Liver (tissue), 3 donors: ENCODE measurements around the gene EYA3.

Experiments
- RAD21 ChIP-seq, 2 donors: IDR thresholded peaks; 2 replicates each; pipeline ENCODE4 v1.6.1; 2016; ENCODE audit warnings: antibody characterized with exemption in 2 of 2, mild to moderate bottlenecking in 2 of 2
- TAF1 ChIP-seq: conservative IDR thresholded peaks from 2 replicates; pipeline ENCODE4 v1.6.1; 2016; ENCODE audit warnings: antibody characterized with exemption, mild to moderate bottlenecking
- TF ChIP-seq, protein P1 (sequence below): fragments of 150-350 bp; IDR thresholded peaks from 2 replicates; pipeline ENCODE4 v1.5.1; 2017; ENCODE audit warnings: improper control_type of control experiment, low read depth, low read length; ENCODE audit not compliant: missing input control
- donor health status: healthy.
- donor health status: healthy.

DNA sequence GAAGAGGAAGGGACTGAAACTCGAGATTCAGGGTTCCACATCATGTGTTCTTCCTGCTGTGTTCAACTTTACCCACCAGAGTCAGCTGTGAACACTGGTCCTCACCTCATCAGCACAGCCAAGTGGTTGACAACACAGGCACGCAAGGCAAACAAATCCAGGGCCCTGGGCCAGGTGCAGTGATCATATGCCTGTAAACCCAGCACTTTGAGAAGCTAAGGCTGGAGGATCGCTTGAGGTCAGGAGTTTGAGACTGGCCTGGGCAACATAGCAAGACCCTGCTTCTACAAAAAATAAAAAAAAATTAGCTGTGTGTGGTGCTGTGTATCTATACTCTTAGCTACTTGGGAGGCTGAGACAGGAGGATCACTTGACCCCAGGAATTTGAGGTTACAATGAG is 137.0 kb downstream of the EYA3 start:
- TF ChIP-seq, protein P1, sequence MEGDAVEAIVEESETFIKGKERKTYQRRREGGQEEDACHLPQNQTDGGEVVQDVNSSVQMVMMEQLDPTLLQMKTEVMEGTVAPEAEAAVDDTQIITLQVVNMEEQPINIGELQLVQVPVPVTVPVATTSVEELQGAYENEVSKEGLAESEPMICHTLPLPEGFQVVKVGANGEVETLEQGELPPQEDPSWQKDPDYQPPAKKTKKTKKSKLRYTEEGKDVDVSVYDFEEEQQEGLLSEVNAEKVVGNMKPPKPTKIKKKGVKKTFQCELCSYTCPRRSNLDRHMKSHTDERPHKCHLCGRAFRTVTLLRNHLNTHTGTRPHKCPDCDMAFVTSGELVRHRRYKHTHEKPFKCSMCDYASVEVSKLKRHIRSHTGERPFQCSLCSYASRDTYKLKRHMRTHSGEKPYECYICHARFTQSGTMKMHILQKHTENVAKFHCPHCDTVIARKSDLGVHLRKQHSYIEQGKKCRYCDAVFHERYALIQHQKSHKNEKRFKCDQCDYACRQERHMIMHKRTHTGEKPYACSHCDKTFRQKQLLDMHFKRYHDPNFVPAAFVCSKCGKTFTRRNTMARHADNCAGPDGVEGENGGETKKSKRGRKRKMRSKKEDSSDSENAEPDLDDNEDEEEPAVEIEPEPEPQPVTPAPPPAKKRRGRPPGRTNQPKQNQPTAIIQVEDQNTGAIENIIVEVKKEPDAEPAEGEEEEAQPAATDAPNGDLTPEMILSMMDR, result no peak
- TF ChIP-seq RAD21 (IDR thresholded peaks at IDR 0.05) (peak; percentile 25 to 28), TAF1 (no peak)
